NCI-H345 treated with DMSO at 0.1 percent for 48 hours (cell line): ENCODE measurements around the gene PLA2G4B.

Source experiments
- DNase-seq: peaks from one replicate; lab custom pipeline; 2025; ENCODE audit not compliant: unreplicated experiment; lab: John Stamatoyannopoulos, UW

Gene PLA2G4B

DNA sequence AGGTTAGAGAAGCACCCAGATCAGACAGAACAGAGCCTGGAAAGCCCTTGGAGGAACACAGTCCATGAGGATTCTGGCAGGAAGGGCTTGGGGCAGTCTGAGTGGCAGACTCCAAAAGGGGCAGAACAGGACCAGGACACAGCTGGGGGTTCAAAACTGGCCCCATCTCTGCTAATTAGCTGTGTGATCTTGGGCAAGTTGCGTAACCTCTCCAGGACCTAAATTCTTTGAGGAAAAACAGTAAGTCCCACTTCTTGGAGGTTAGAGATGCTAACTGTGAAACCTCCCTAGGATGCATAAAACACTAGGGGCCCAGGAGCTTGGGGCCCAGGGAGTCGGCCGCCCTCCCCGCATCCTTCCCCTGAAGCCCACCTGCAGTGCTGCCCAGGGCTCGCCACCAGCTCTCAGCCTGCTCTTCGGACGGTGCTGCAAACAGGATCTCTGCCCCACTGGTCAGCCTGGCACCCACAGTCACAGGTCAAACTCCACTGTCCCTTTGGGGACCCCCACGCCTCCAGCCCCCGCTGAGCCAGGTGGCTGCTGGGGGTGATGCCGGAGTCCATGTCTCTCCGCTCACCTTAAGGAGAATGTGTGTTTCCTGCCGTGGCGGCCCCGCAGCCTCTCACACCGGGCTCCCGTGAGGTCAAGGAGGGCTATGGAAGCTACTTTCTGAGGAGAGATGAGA is 12.0 kb downstream of the PLA2G4B start:
- no peak for DNase-seq

DNA sequence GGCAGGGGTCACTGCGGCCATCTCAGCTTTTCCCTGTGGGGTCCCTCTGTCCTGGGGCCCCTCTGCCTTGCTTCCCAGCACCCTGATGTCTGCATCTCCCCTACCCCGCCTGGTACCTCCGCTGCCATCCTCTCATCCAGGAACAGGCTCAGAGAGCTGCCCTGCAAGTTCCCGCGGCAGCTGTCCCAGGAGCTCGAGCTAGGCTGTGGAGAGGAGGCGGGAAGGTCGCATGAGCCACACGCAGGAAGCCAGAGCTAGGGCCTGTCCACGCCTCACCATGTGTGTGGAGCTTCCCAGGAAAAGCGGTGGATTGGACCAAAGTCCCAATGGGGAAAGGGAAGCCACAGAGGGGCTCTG is 12.5 kb downstream of the PLA2G4B start:
- no peak for DNase-seq

DNA sequence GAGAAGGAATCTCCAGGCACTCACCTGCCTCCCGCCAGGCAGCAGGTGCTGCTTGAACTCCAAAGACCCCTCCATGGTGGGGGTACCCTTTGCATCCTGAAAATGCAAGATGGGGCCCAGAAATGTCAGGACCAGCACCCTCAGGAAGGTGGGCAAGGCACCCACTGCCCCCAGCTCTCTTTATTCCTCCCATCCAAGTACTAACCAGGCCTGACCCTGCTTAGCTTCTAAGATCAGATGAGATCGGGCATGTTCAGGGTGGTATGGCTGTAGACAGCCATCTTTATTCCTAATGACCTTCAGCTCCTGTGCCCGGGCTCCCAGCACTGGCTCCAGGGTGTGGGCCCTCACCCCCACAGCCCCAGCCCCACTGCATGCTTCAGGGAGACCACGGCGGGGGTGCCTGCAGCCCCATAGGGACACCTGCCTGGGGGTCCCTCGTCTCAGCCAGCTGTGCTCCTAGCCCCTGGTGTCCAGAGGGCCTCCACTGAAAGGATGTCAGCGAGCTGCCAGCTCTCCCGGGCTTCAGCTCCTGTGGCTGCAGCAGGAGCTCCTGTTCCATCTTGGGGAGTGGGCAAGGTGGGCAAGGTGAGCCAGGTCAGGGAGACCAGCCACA is 13.2 kb downstream of the PLA2G4B start:
- no peak for DNase-seq

DNA sequence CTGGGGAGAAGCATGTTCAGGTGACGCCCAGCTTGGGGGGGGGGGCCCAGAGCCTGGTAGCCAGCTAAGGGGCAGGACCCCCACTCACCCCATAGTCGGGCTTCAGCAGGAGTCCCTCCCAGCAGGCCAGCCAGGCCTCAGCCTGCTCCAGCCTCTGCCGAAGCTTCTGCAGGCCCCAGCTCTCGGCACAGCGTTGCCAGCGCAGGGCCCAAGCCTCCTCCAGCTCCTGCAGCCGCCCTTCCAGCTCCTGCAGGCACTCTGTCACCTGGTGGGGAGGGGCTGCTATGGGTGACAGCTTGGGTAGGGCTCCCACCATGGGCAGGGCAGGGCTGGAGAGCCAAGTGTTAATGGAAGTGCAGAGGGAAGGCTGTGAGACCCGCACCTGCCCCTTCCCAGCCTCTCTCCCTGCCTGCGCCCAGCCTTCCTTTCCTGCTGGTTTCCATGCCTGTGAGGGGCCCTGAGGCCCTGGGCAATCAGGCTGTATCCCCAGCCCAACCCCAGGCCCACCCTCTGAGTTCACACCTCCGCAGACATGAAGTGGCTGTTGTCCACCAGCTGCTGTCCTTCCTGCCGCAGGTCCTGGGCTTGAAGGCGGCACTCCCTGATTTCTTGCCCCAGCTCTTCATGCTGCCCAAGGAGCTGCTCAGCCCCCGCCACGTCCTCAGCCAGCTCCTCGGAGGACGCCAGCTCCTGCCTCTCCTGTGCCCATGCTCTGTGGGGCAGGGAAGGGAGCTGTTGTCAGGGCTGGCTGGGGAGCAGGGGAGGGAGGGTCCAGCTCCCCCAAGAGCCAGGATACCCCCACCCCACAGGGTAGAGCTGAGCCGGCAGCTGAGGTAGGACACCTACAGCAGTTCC is 14.3 kb downstream of the PLA2G4B start:
- no peak for DNase-seq

DNA sequence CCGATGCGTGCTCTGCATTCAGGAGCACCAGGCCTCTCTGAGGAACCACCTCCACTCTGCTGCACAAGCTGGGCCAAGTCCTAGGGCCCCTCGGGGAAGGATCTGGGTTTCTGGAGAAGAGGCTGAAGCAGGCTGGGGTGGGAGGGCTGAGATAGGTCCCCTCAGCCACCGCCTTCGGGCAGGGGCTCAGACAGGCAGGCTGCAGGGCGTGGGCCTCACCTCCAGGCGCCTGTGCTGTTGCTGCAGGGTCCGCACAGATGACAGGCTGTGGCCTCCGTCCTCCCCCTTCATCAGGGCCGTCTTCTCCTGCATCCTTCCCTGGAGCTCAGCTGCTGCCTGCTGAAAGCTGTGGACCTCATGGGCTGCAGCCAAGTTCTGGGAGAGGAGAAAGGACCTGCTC is 15.2 kb downstream of the PLA2G4B start:
- no peak for DNase-seq

DNA sequence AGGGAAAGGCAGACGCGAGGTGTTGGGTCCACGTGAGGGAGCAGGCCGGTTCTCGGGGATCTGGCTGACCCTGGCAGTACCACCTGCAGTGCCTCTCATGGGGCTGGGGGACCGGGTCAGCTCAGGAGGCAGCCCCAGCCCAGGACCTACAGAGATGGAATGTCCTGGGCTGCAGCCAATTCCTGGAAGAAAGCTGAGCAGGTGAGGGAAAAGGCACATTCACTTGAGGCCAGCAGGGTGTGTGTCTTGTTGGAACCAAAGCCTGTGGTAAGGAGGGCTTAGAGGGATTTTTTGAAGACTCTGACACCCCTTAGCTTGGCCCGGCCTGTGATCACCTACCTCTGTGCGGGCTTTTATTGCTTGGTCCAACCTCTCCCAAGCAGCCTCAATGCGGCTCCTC is 15.8 kb downstream of the PLA2G4B start:
- no peak for DNase-seq

DNA sequence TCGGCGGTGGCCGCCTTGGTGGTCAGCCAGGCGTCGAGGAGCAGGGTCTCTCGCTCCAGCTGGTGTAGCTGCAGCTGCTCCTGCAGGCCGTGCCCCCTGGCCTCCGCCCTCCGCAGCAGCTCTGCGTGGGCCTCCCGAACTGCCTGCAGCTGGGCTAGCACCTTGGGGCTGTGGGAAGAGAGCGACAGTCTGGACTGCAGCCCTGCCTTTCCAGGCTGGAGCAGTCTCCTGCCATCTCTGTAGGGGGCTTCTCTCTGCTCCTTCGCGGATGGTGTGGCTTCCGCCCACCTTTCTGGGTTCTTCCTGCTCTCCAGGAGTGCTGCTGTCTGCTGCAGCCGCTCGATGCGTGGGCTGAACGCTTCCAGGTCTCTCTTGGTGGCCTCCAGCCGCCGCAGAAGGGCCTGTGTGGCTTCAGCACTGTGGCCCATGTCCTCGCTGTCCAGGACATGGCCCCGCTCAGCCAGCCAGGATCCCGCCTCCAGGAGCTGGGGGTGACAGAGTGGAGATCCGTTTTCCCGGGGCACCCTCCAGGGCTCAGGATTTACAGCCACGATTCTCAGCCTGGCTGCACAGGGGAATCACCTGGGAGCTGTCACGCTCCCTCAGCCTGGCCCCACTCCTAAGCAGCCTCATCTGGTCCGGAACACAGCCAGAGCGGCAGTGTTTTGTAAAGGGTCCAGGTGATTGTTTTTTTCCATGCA is 16.8 kb downstream of the PLA2G4B start:
- DNase-seq = no peak

DNA sequence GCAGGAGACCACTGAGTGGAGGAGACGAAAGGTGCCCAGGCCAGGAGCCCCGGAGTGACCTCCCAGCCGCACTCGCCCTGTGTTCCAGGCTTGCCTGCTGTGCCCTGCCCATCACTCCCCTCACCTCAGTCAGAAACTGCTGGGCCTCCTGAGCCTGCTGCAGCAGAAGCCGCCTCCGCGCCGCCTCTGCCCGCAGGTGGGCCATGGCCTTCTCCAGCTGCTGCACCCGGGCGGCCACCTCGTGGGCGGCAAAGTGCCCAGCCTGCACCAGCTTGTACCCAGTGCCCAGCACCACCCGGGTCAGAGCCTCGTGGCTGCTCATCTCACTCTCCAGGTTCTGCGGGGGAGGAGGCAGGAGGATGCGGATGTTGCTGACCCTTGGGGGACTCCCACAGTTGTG is 17.6 kb downstream of the PLA2G4B start:
- no peak for DNase-seq

DNA sequence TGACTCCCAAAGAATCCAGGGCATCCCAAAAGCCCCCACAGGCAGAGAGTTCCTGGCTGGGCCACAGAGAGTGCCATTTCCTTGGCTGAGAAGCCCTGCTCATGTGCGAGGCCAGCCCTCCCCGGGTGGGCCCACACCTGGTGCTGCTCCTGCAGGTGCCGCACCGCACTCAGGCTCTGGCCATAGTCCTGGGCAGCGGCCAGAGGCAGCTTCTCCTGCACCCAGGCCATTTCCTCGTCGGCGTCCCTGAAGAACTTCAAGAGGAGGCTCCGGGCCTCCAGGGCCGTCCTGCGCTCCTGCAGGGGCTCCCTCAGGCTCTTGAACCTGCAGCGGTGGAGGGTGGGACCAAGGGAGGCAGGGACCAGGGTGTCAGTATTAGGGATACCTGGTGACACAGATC is 18.1 kb downstream of the PLA2G4B start:
- DNase-seq = no peak

DNA sequence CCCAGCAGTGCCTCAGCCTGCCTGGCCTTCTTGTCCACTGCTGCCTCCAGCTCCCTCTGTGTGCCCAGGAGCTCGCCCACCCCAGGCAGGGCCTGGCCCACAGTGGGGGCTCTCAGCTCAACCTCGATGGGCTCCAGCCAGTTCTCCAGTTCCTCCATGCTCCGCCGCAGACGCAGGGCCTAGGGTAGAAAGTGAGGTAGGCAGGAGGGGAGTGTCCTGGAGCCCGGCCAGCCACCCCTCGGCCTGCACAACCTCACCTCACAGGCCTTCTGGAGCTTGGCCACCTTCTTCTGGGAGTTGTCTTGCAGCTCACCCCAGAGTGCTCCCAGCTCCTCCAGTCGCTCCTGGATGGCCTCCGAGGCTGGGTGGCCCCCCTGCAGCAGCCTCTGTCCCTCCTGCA is 18.7 kb downstream of the PLA2G4B start:
- DNase-seq = no peak

DNA sequence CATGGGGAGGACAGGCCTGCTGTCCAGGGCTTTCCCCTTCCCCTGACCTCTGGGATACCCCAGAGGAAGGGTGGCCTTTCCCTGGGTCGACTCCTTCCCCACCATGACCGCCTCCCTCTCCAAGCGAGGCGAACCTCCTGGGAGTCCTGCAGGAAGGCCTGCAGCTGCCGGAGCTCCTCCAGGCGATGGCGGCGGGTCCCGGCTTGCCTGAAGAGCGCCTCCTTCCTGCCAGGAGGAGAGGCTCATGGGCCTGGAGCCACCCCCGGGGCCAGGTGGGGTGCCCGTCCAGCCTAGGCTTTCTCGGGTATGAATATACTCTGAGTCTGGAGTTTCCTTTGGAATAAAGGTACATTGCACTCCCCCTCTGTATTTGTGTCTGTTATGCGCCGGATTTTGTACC is 20.1 kb downstream of the PLA2G4B start:
- no peak for DNase-seq

DNA sequence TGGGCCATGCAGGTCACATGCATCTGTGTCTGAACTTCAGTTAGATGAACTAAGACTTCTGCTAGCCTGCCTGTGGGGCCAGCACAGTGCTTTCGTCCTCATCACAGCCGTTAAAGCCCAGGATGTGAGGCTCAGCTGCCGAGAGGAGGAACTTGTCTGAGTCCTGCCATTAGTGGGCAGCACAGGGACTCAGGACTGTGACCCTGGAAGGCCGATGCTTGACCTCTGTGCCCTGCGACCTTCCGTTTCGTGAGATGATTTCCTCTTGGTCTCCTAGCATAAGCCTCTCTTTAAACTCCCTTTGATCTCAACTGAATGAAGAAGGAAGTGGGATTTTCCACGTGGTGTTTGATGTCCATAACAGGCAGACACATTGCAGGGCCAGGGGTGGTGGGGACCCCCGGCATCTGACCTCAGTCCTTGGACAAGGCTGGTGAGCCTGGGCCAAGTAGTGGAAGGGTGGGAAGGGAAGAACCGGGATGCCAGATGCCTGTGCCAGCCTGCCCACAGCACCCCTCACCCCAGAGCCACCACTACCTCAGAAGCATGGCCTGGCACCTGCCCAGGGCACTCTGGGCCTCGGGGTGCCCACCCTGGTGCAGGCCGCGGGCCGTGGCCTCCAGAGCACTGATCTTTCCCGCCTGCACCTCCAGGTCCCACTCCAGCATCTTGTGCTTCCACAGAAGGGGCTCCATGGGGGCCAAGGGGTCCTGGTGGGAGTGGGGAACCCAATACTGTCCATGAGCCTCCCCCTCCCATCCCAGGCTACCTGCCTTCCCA is 21.6 kb downstream of the PLA2G4B start:
- DNase-seq = no peak

DNA sequence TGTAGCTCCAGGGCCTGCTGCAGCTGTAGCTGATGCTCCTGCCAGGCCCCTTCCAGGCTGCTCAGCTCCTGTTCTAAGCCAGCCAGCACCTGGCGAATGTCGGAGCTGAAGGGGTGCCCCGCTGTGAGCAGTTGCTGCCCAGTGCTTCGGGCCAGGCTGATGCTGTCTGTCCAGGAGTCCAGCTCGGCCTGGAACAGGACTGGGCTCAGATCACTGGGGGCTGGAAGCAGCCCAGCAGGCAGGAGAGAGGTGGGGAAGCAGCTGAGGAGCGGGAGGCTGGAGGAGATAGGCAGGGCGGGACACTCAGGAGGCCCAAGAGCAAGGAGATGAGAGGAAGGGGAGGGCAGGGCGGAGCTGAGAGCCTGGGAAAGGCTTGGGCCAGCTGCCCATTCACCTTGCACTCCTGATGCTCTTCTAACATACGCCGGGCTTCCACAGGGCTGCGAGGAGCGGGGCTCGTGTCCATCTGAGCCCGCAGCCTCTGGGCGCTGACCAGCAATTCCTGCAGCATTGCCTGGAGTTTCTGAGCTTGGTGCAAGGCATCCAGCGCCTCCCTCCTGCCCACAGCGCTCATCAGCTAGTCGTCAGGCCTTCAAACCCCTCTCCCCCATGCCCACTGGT is 23.2 kb downstream of the PLA2G4B start:
- DNase-seq = no peak

DNA sequence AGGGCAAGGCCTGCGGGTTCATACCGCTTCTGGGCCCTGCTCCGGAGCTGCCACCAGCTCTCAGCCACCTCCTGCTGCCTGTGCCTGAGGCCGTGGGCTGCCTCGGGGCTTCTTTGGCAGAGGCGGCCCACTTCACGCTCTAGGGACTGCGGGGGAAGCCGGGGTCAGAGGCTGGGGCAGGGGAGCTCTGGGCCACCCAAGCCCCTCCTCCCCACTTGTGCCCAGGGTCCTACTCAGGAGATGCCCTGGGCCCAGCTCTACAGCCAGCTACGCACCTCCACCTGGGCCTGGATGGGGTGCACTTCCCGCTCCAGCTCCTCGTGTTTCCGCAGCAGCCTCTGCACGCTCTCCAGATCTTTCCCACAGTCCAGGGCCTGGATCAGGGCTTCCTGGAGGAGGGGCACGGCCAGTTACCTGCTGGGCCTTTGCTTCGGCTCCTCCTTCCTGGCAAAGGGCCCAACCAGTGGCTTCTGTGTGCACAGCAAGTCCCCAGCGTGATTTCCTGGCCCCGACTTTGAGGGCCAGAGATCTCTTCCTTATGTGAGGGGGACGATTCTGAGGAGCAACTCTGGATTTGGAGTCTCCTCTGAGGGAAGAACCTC is 24.0 kb downstream of the PLA2G4B start:
- no peak for DNase-seq

DNA sequence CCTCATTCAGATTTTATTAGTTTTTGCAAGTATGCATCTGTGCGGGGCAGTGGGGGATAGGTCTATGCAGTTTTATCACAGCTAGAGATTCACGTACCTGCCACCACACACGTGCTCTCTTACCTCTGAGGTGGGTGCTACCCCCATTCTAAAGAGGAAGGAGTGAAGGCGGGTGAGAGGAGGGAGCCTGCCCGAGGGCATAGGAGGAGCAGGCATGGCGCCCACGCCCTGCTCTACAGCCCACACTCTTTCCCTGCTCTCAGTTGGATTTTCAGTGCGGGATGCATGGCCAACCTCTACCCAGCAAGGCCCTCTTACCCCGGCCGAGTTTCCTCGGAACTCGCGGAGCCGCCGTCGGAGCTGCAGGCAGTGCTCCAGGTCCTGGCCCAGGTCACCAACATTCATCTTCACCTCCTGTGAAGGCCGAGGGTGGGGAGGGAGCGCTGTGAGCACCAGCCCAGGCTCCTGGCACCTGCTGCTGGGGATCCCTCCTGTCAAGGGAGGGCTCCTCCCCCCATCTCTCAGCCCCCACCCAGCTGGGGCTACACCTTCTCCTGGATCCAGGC is 26.9 kb downstream of the PLA2G4B start:
- DNase-seq = no peak

DNA sequence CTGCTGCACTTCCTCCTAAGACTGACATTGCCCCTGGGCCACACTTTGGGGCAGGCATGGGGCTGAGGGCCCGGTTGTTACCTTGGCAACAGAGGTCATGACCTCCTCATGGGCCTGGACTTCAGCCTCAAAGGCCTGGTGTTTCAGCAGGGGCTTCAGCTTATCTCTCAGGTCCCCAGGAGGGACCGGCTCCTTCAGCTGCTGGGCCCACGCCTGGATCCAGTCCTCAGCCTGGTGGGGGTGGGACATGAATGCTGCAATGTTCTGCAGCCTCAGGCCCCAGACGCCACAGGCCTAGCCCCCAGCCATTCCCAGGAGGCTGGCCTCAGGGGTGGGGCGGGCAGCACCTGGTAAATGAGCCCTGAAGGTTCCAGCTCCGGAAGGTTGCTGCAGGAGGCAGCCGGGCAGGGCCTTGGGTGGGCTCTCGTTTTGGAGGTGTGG is 27.6 kb downstream of the PLA2G4B start:
- DNase-seq = no peak

DNA sequence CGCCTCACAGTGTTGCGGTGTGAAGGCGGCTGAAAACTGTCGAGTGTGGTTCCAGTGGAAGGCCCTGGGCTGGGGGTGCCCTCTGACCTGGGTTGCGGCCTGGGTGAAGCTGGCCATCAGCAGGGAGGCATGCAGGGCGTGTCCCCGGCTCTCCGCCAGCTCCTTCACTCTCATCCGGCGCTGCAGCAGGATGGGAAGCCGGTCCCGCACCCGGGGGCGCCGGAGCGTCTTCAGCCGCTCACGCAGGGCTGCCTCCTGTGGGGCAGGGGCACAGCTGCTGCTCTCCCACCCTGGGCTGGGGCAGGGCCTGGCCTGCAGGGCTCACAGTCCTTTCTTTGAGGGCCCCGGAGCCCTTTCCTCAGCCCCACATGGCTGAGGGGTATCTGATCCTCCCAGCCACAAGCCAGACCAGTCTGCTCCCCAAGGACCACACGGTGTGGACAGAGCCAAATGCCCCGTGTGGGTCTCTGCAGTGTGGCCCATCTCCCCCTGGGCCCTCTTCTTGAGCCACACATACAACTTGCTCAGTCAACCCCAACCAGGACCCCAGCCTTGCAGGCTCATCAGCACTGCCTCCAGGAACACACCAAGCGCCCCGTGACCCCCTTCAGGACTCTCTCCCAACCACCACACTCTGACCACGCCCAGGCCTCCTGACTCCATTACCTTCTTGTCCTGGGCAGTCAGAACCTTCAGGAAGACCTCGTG is 28.4 kb downstream of the PLA2G4B start:
- DNase-seq = no peak

DNA sequence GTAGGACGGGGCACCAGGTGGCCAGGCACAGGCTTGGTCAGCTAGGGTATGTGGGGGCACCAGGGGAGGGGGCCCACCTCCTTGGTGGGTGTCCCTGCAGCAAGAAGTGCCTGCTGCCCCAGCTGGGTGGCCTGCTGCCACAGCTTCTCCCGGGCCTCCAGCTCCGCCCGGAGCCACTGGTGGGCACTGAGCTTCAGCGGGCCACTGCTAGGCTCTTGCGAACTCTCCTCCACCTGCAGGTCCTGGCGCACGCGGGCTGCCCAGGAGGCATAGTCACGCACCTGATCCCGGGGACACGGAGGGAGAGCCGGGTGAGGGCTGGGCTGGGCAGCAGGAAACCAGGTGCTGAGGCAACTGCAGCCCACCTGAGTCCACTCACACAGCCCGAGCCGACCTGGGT is 29.7 kb downstream of the PLA2G4B start:
- DNase-seq = no peak
